Measurements from ENCODE around the gene PAM16. TPM values are rescaled to one million over a fixed set of nuclear protein-coding genes. Genes with fewer than 3 reads are reported as not detected.
A peak's percentile ranks its signal among the peaks of the same experiment; 100 is the strongest.
"Not testable (repeated sequence)": the region's sequence is repeated elsewhere in the genome, so short reads cannot be mapped to it uniquely, and the experiment has no call there.

PAM16 gene
- total RNA-seq, result 10 to 100 TPM; 67.8 to 71.3 TPM

GRCh38 chr16:4350787-4351659 lies at the start of gene PAM16:
PAM16 (minus strand) TSS chr16:4351321; CDS start chr16:4351234, 87 bp downstream.
- DNase-seq, result peak; percentile 98
- Mint-ChIP-seq H3K4me1 (ENCODE audit: low read depth) (peaks cover 40% of the 10 kb centered on the region), H3K9me3 (no peaks in the 10 kb centered on the region), H3K27me3 (ENCODE audit: low read depth) (no peaks in the 10 kb centered on the region), H3K36me3 (ENCODE audit: low read depth) (peaks cover 9% of the 10 kb centered on the region), H3K4me3 (peak within 1 kb of the TSS; percentile 98), H3K27ac (peak within 1 kb of the TSS; percentile 84)
- CTCF ChIA-PET, result interaction anchor here (0.9 to 2.6 kb wide), 4 partner anchors 8 to 97 kb away, joined by 3 to 7 read pairs (median 5); no protein-coding TSS in a partner anchor
- intact Hi-C loops (cut with micrococcal nuclease), result loop anchor here (1.0 to 10.0 kb wide), 8 partner anchors 20 to 606 kb away; partner anchors contain the start of genes CDIP1, DNAJA3, HMOX2 and SEC14L5

- Mint-ChIP-seq H3K9me3 (no peaks in the 10 kb centered on the region), H3K4me1 (ENCODE audit: low read depth) (peaks cover 2% of the 10 kb centered on the region), H3K36me3 (ENCODE audit: low read depth) (peaks cover 11% of the 10 kb centered on the region), H3K27me3 (ENCODE audit: low read depth) (no peaks in the 10 kb centered on the region), H3K4me3 (no peak overlapping the region), H3K27ac (no peak overlapping the region)
- intact Hi-C loops (cut with micrococcal nuclease), result no loop called here
- no peak for DNase-seq
- CTCF ChIA-PET, result interaction anchor here (0.7 kb wide), 1 partner anchor 166 kb away, joined by 7 read pairs; no protein-coding TSS in a partner anchor
Measured at GRCh38 chr16:4399001-4399730, 48.0 kb upstream of the PAM16 start.

- Mint-ChIP-seq H3K4me3 (no peak overlapping the region), H3K4me1 (ENCODE audit: low read depth) (peaks cover 2% of the 10 kb centered on the region), H3K9me3 (no peaks in the 10 kb centered on the region), H3K27ac (no peak overlapping the region), H3K36me3 (ENCODE audit: low read depth) (peaks cover 4% of the 10 kb centered on the region), H3K27me3 (ENCODE audit: low read depth) (no peaks in the 10 kb centered on the region)
- CTCF ChIA-PET, result interaction anchor here (1.0 to 1.4 kb wide), 2 partner anchors 26 to 36 kb away, joined by 3 to 4 read pairs; no protein-coding TSS in a partner anchor
- intact Hi-C loops (cut with micrococcal nuclease), result no loop called here
- DNase-seq, result no peak
Measured at GRCh38 chr16:4395055-4395726, 44.1 kb upstream of the PAM16 start.

DNA sequence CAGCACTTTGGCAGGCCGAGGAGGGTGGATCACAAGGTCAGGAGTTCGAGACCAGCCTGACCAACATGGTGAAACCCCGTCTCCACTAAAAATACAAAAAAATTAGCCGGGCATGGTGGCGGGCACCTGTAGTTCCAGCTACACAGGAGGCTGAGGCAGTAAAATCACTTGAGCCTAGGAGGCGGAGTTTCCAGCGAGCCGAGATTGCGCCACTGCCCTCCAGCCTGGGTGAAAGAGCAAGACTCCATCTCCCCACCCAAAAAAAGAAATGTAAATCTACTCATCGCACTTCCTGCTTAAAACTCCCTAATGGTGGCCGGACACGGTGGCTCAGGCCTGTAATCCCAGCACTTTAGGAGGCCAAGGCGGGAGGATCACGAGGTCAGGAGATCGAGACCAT lies 42.7 kb upstream of the PAM16 start:
- CTCF ChIA-PET, result interaction anchor here (4.2 kb wide), 1 partner anchor 9 kb away, joined by 25 read pairs; no protein-coding TSS in a partner anchor
- H3K36me3 Mint-ChIP-seq (ENCODE audit: low read depth); H3K9me3 Mint-ChIP-seq; H3K4me3 Mint-ChIP-seq; DNase-seq; H3K4me1 Mint-ChIP-seq (ENCODE audit: low read depth); intact Hi-C loops (cut with micrococcal nuclease); H3K27me3 Mint-ChIP-seq (ENCODE audit: low read depth); H3K27ac Mint-ChIP-seq: not testable (repeated sequence)

DNA sequence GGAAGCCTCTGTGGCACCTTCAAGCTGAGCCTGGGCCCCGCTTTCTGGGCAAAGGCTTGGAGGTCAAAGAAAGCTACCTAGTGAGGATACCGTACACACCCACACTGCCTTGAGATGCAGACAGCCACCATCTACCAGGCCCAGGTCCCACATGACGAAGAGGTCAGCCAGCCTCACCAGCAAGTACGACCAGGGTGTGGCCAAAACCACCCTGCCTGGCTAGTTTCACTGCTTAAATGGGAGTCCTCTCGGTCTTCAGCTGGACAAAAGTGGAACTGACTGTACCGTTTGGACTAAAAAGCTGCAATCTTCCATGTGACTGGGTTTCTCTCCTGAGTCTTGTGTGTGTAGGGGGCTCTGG lies 42.1 kb upstream of the PAM16 start:
- no peak overlapping the region for H3K27ac Mint-ChIP-seq
- H3K27me3 Mint-ChIP-seq (ENCODE audit: low read depth), result no peaks in the 10 kb centered on the region
- no peak overlapping the region for H3K4me3 Mint-ChIP-seq
- DNase-seq, result no peak
- intact Hi-C loops (cut with micrococcal nuclease), result no loop called here
- no peaks in the 10 kb centered on the region for H3K4me1 Mint-ChIP-seq (ENCODE audit: low read depth)
- CTCF ChIA-PET, result interaction anchor here (0.6 to 4.2 kb wide), 2 partner anchors 10 to 212 kb away, joined by 3 to 25 read pairs; no protein-coding TSS in a partner anchor
- no peaks in the 10 kb centered on the region for H3K36me3 Mint-ChIP-seq (ENCODE audit: low read depth)
- H3K9me3 Mint-ChIP-seq, result no peaks in the 10 kb centered on the region

- H3K27me3 Mint-ChIP-seq (ENCODE audit: low read depth), result no peaks in the 10 kb centered on the region
- DNase-seq, result no peak
- CTCF ChIA-PET, result interaction anchor here (0.6 to 4.2 kb wide), 2 partner anchors 10 to 212 kb away, joined by 3 to 25 read pairs; no protein-coding TSS in a partner anchor
- no peaks in the 10 kb centered on the region for H3K4me1 Mint-ChIP-seq (ENCODE audit: low read depth)
- no peaks in the 10 kb centered on the region for H3K9me3 Mint-ChIP-seq
- no peaks in the 10 kb centered on the region for H3K36me3 Mint-ChIP-seq (ENCODE audit: low read depth)
- intact Hi-C loops (cut with micrococcal nuclease), result no loop called here
- H3K27ac Mint-ChIP-seq, result no peak overlapping the region
- H3K4me3 Mint-ChIP-seq, result no peak overlapping the region
Measured at GRCh38 chr16:4392382-4393239, 41.5 kb upstream of the PAM16 start.

DNA sequence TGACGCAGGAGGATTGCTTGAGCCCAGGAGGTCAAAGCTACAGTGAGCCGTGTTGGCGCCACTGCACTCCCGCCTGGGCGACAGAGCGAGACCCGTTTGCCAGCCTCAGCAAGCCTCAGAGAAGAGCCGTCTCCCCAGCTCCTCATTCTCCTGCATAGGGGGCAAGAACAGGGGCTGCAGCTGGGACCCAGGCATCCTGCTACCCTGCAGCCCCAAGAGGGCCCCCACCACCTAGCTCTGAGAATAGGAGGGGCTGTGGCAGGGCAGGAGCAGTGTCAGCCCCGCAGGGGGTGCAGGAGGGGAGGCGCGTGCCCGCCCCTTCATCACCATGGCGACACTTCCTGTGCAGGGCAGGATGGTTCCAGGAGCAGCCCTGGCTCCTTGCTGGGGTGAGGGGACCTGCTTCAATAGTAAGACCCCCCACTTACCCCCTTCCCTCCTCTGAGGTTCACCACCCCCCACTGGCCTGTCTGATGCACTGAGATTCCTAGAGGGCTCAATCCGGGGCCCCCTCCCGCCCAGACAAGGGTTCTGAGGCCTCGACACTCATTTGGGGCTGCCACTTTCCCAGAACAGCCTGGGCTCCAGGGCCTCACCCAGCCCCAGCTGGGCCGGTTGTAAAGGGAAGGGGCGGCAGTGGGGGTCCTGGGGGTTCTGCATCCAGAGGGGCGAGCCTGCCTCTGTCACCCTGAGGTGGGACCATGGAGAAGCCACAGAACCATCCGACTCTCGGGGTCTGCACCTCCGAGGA lies 40.7 kb upstream of the PAM16 start:
- no peak for DNase-seq

GRCh38 chr16:4390266-4391260 lies 39.4 kb upstream of the PAM16 start:
- H3K4me3 Mint-ChIP-seq, result no peak overlapping the region
- H3K4me1 Mint-ChIP-seq (ENCODE audit: low read depth), result no peaks in the 10 kb centered on the region
- CTCF ChIA-PET, result interaction anchor here (4.2 kb wide), 1 partner anchor 12 kb away, joined by 25 read pairs; no protein-coding TSS in a partner anchor
- intact Hi-C loops (cut with micrococcal nuclease), result no loop called here
- no peaks in the 10 kb centered on the region for H3K9me3 Mint-ChIP-seq
- DNase-seq, result no peak
- no peaks in the 10 kb centered on the region for H3K27me3 Mint-ChIP-seq (ENCODE audit: low read depth)
- H3K27ac Mint-ChIP-seq, result no peak overlapping the region
- no peaks in the 10 kb centered on the region for H3K36me3 Mint-ChIP-seq (ENCODE audit: low read depth)

More for the DNA sequence above, 40.7 kb upstream of the PAM16 start:
- Mint-ChIP-seq H3K36me3 (ENCODE audit: low read depth) (no peaks in the 10 kb centered on the region), H3K4me3 (no peak overlapping the region), H3K4me1 (ENCODE audit: low read depth) (no peaks in the 10 kb centered on the region), H3K27me3 (ENCODE audit: low read depth) (no peaks in the 10 kb centered on the region), H3K9me3 (no peaks in the 10 kb centered on the region), H3K27ac (no peak overlapping the region)
- CTCF ChIA-PET, result interaction anchor here (4.2 kb wide), 1 partner anchor 11 kb away, joined by 25 read pairs; no protein-coding TSS in a partner anchor
- intact Hi-C loops (cut with micrococcal nuclease), result no loop called here

DNA sequence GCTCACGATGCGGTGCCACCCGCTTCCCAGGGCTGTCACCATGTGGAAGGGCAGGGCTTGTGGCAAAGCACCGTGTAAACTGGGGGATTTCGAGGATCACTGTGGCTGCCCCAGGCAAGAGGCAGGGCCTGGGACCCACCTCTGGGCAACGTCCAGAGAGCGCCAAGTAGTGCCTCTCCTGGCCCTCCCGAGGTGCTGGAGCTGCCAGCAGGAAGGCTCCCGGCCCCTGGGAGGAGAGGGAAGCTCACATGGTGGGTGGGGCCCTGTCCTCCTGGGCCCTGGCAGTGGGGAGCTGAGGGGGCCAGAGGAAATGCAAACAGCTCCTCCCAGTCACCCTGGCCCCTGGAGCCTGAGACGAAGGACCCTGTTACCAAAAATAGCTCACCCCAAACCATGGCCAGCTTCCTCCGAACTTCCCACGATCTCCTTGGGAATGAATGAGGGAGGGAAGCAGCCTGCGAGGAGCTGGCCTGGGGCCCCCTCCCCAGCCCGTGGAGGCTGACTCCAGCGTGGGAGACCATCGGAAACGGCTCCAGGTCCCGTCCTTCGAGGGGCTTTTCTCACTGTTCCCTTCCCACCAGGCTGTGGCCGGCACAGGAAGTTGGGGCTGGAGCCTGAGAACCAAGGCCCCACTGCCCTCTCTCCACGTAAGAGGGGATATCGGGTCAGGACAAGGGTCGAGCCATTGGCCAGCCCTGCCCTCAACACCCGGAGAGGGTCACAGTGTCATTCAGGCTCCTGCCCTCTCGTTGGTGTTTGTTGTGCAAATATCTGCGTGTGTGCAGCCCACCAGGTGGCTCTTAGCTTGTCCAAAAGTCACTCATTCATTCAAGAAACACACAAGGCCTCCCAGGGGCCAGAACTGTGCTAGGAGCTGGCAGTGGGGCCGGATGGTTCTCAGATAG lies 38.2 kb upstream of the PAM16 start:
- CTCF ChIA-PET, result interaction anchor here (1.1 kb wide), 1 partner anchor 14 kb away, joined by 3 read pairs; no protein-coding TSS in a partner anchor
- Mint-ChIP-seq H3K4me1 (ENCODE audit: low read depth) (no peaks in the 10 kb centered on the region), H3K4me3 (no peak overlapping the region), H3K27me3 (ENCODE audit: low read depth) (no peaks in the 10 kb centered on the region), H3K27ac (no peak overlapping the region), H3K9me3 (no peaks in the 10 kb centered on the region), H3K36me3 (ENCODE audit: low read depth) (no peaks in the 10 kb centered on the region)
- intact Hi-C loops (cut with micrococcal nuclease), result no loop called here
- DNase-seq, result no peak

All from activated naive CD4-positive, alpha-beta T cell treated with anti-CD3 and anti-CD28 coated beads for 36 hours (primary cell).